Measurements from ENCODE around the gene HDAC1. TPM values are rescaled to one million over a fixed set of nuclear protein-coding genes. Genes with fewer than 3 reads are reported as not detected.

The HDAC1 gene
- polyA plus RNA-seq, 1 of the 3 experiments (the other 2 are of a cell fraction), result 172 TPM

DNA sequence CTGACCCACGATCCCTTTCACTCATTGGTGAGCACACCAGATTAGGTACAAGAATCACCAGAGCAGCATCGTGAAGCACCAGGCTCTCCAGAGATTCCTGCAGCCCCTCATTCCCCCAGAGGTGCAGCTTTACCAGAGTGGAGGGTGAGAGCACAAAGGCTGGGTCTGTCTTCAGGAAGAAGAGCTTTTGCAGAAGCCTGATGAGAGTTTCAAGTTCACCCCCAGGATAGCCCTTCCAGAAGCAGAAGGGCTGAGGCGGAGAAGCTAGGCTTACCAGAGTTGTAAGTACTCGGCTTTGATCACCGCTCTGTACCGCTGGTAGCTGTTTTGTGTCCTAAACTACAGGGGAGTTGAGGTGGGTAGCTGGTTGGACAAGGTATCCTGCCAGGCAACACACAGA, 73.6 kb downstream of the HDAC1 start:
- TF ChIP-seq RAD21 (IDR thresholded peaks at IDR 0.05; ENCODE audit: low read length) (no peak), NRF1 (IDR thresholded peaks at IDR 0.05; ENCODE audit: low read depth, low read length) (no peak), MXI1 (IDR thresholded peaks at IDR 0.05; ENCODE audit: low read depth, low read length) (no peak)
- Histone ChIP-seq H3K27ac (ENCODE audit: low read depth in 2 of 2, low read length in 1 of 2) (no peak overlapping the region), H3K4me3 (ENCODE audit: low read depth in 2 of 2, low read length in 1 of 2) (no peak overlapping the region), H3K79me2 (ENCODE audit: insufficient read depth) (no peaks in the 10 kb centered on the region), H3F3A (replicated peaks; ENCODE audit: insufficient read depth) (peaks cover 6% of the 10 kb centered on the region), H4K20me1 (ENCODE audit: insufficient read depth) (no peaks in the 10 kb centered on the region), H3K9ac (no peak overlapping the region), H3K4me1 (ENCODE audit: control insufficient read depth in 1 of 2, insufficient read depth in 2 of 2, low read depth in 1 of 2, low read length in 1 of 2) (no peaks in the 10 kb centered on the region), H2AFZ (ENCODE audit: low read depth) (no peak overlapping the region), H3K27me3 (ENCODE audit: insufficient read depth) (no peaks in the 10 kb centered on the region), H3K36me3 (replicated peaks in 1 of 2; ENCODE audit: control insufficient read depth in 1 of 2, insufficient read depth in 2 of 2, low read length in 1 of 2) (peaks cover 19 to 47% of the 10 kb centered on the region in 2 experiments), H3K9me2 (no peaks in the 10 kb centered on the region), H3K4me2 (no peak overlapping the region), H3K9me3 (no peaks in the 10 kb centered on the region)
- no peak for DNase-seq
- CTCF ChIA-PET, result no interaction called here
- WGBS (ENCODE audit: low lambda C conversion rate), result 97% methylated on average over 6 of the region's 6 CpGs
- POLR2A ChIA-PET, result no interaction called here

DNA sequence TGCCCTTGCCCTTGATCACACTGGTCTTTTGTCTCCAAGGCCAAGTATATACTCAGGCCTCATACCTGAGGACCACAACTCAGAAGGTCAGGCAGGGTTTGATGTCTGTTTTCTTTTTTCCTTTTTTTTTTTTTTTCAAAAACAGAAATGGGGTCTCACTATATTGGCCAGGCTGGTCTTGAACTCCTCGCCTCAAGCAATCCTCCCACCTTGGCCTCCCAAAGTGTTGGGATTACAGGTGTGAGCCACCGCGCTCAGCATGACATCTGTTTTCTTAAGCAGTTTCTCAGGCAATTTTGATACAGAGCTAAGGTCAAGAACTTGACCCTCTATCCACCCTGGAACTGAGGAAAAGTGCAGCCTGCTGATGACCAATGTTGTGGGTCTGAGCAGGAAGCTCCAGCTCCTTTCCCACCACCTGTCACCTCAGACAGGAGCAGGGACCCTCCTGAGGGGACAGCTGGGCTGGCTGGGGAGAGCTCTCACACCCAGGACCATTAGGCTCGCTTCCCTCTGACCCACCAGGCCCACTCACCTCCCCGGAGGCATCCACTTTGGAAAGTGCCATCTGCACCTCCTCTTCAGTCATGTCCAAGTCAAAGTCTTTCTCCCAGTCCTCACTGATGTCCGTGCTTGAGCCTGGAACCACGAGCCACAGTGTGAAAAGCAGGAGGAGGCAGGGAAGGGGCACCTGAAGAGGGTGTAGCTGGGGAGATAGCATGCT, 76.2 kb downstream of the HDAC1 start:
- H4K20me1 ChIP-seq (ENCODE audit: insufficient read depth), result no peaks in the 10 kb centered on the region
- no peaks in the 10 kb centered on the region for H3K79me2 ChIP-seq (ENCODE audit: insufficient read depth)
- H3K27me3 ChIP-seq (ENCODE audit: insufficient read depth), result no peaks in the 10 kb centered on the region
- TF ChIP-seq FOSL2 (IDR thresholded peaks at IDR 0.05; ENCODE audit: borderline replicate concordance, low read depth) (no peak), EZH2phosphoT487 (IDR thresholded peaks at IDR 0.05; ENCODE audit: borderline replicate concordance, low read depth) (no peak), JUND (IDR thresholded peaks at IDR 0.05) (no peak), MXI1 (IDR thresholded peaks at IDR 0.05; ENCODE audit: low read depth, low read length) (no peak), ELF1 (IDR thresholded peaks at IDR 0.05) (no peak)
- TF ChIP-seq, protein P1, sequence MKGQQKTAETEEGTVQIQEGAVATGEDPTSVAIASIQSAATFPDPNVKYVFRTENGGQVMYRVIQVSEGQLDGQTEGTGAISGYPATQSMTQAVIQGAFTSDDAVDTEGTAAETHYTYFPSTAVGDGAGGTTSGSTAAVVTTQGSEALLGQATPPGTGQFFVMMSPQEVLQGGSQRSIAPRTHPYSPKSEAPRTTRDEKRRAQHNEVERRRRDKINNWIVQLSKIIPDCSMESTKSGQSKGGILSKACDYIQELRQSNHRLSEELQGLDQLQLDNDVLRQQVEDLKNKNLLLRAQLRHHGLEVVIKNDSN (IDR thresholded peaks at IDR 0.05; ENCODE audit: borderline replicate concordance, low read depth), result no peak
- TF ChIP-seq, protein P2, sequence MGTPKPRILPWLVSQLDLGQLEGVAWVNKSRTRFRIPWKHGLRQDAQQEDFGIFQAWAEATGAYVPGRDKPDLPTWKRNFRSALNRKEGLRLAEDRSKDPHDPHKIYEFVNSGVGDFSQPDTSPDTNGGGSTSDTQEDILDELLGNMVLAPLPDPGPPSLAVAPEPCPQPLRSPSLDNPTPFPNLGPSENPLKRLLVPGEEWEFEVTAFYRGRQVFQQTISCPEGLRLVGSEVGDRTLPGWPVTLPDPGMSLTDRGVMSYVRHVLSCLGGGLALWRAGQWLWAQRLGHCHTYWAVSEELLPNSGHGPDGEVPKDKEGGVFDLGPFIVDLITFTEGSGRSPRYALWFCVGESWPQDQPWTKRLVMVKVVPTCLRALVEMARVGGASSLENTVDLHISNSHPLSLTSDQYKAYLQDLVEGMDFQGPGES (IDR thresholded peaks at IDR 0.05; ENCODE audit: low read depth, low read length), result no peak
- H3K9ac ChIP-seq, result no peak overlapping the region
- CTCF ChIA-PET, result no interaction called here
- H3K4me2 ChIP-seq, result no peak overlapping the region
- H2AFZ ChIP-seq (ENCODE audit: low read depth), result no peak overlapping the region
- no peak overlapping the region for H3K4me3 ChIP-seq (ENCODE audit: low read depth in 2 of 2, low read length in 1 of 2)
- POLR2A ChIA-PET, result interaction anchor here (0.6 to 1.1 kb wide), 2 partner anchors 9 to 12 kb away, joined by 3 to 4 read pairs; no protein-coding TSS in a partner anchor
- no peaks in the 10 kb centered on the region for H3K4me1 ChIP-seq (ENCODE audit: control insufficient read depth in 1 of 2, insufficient read depth in 2 of 2, low read depth in 1 of 2, low read length in 1 of 2)
- DNase-seq, result no peak
- no peak overlapping the region for H3K27ac ChIP-seq (ENCODE audit: low read depth in 2 of 2, low read length in 1 of 2)
- H3K36me3 ChIP-seq (replicated peaks in 1 of 2; ENCODE audit: control insufficient read depth in 1 of 2, insufficient read depth in 2 of 2, low read length in 1 of 2), result peaks cover 29 to 56% of the 10 kb centered on the region in 2 experiments
- WGBS (ENCODE audit: low lambda C conversion rate), result 92% methylated on average over 7 of the region's 7 CpGs
- H3K9me2 ChIP-seq, result no peaks in the 10 kb centered on the region
- H3K9me3 ChIP-seq, result no peaks in the 10 kb centered on the region
- peaks cover 8% of the 10 kb centered on the region for H3F3A ChIP-seq (replicated peaks; ENCODE audit: insufficient read depth)
